ENCODE data around the gene KCNB1. TPM values are rescaled to one million over a fixed set of nuclear protein-coding genes. Genes with fewer than 3 reads are reported as not detected.

KCNB1 gene
- total RNA-seq, 2 experiments from 2014 or later, result not detected

- no peaks in the 10 kb centered on the region for H3K36me3 Mint-ChIP-seq (ENCODE audit: low read depth)
Measured at GRCh38 chr20:49388744-49389143, 93.7 kb downstream of the KCNB1 start.

GRCh38 chr20:49387581-49387939 is 94.9 kb downstream of the KCNB1 start:
- ATAC-seq, result no peak
- H3K9me3 Mint-ChIP-seq (ENCODE audit: insufficient read depth), result no peaks in the 10 kb centered on the region
- H3K27ac Mint-ChIP-seq, result no peak overlapping the region
- peaks cover 27% of the 10 kb centered on the region for H3K27me3 Mint-ChIP-seq (ENCODE audit: low read depth)
- ChIA-PET POLR2A (no interaction called here), CTCF (no interaction called here)
- no peak overlapping the region for H3K4me3 Mint-ChIP-seq
- H3K36me3 Mint-ChIP-seq (ENCODE audit: low read depth), result no peaks in the 10 kb centered on the region
- DNase-seq, result no peak
- no peaks in the 10 kb centered on the region for H3K4me1 Mint-ChIP-seq (ENCODE audit: low read depth)

More at GRCh38 chr20:49388744-49389143, 93.7 kb downstream of the KCNB1 start:
- ChIA-PET POLR2A (no interaction called here), CTCF (no interaction called here)
- Mint-ChIP-seq H3K9me3 (ENCODE audit: insufficient read depth) (no peaks in the 10 kb centered on the region), H3K4me1 (ENCODE audit: low read depth) (no peaks in the 10 kb centered on the region), H3K27me3 (ENCODE audit: low read depth) (peaks cover 29% of the 10 kb centered on the region), H3K4me3 (no peak overlapping the region), H3K27ac (no peak overlapping the region)
- DNase-seq (no peak), ATAC-seq (no peak)

- CTCF ChIA-PET, result no interaction called here
- no peak overlapping the region for H3K27ac Mint-ChIP-seq
- DNase-seq (no peak), ATAC-seq (no peak)
- H3K4me1 Mint-ChIP-seq (ENCODE audit: low read depth), result no peaks in the 10 kb centered on the region
- H3K4me3 Mint-ChIP-seq, result no peak overlapping the region
- POLR2A ChIA-PET, result no interaction called here
- no peaks in the 10 kb centered on the region for H3K9me3 Mint-ChIP-seq (ENCODE audit: insufficient read depth)
- H3K36me3 Mint-ChIP-seq (ENCODE audit: low read depth), result no peaks in the 10 kb centered on the region
- H3K27me3 Mint-ChIP-seq (ENCODE audit: low read depth), result peaks cover 27% of the 10 kb centered on the region
Measured at GRCh38 chr20:49386848-49387580, 95.5 kb downstream of the KCNB1 start.

GRCh38 chr20:49385465-49385864 is 97.0 kb downstream of the KCNB1 start:
- H3K36me3 Mint-ChIP-seq (ENCODE audit: low read depth), result no peaks in the 10 kb centered on the region
- H3K4me3 Mint-ChIP-seq, result no peak overlapping the region
- H3K9me3 Mint-ChIP-seq (ENCODE audit: insufficient read depth), result no peaks in the 10 kb centered on the region
- H3K27me3 Mint-ChIP-seq (ENCODE audit: low read depth), result peaks cover 23% of the 10 kb centered on the region
- ChIA-PET CTCF (interaction anchor here (1.0 to 2.8 kb wide), 6 partner anchors 9 to 99 kb away, joined by 3 to 16 read pairs (median 6); no protein-coding TSS in a partner anchor), POLR2A (no interaction called here)
- DNase-seq (peak; percentile 23), ATAC-seq (peak; percentile 59)
- no peak overlapping the region for H3K27ac Mint-ChIP-seq
- no peaks in the 10 kb centered on the region for H3K4me1 Mint-ChIP-seq (ENCODE audit: low read depth)

GRCh38 chr20:49384437-49385434 is 97.7 kb downstream of the KCNB1 start:
- Mint-ChIP-seq H3K27me3 (ENCODE audit: low read depth) (peaks cover 25% of the 10 kb centered on the region), H3K9me3 (ENCODE audit: insufficient read depth) (no peaks in the 10 kb centered on the region), H3K4me1 (ENCODE audit: low read depth) (no peaks in the 10 kb centered on the region), H3K4me3 (no peak overlapping the region), H3K36me3 (ENCODE audit: low read depth) (no peaks in the 10 kb centered on the region), H3K27ac (no peak overlapping the region)
- DNase-seq, result peak; percentile 77
- POLR2A ChIA-PET, result interaction anchor here (0.8 kb wide), 1 partner anchor 23 kb away, joined by 3 read pairs; no protein-coding TSS in a partner anchor
- CTCF ChIA-PET, result interaction anchor here (0.9 to 2.8 kb wide), 12 partner anchors 9 to 150 kb away, joined by 3 to 16 read pairs (median 4); no protein-coding TSS in a partner anchor
- ATAC-seq, result peak; percentile 76

- H3K4me1 Mint-ChIP-seq (ENCODE audit: low read depth), result no peaks in the 10 kb centered on the region
- no peak for DNase-seq
- no peak for ATAC-seq
- no peaks in the 10 kb centered on the region for H3K9me3 Mint-ChIP-seq (ENCODE audit: insufficient read depth)
- H3K27me3 Mint-ChIP-seq (ENCODE audit: low read depth), result peaks cover 12% of the 10 kb centered on the region
- POLR2A ChIA-PET, result no interaction called here
- H3K4me3 Mint-ChIP-seq, result no peak overlapping the region
- CTCF ChIA-PET, result interaction anchor here (1.0 to 1.8 kb wide), 2 partner anchors 47 to 102 kb away, joined by 4 read pairs; no protein-coding TSS in a partner anchor
- H3K27ac Mint-ChIP-seq, result no peak overlapping the region
- H3K36me3 Mint-ChIP-seq (ENCODE audit: low read depth), result no peaks in the 10 kb centered on the region
Measured at GRCh38 chr20:49381558-49382493, 100.6 kb downstream of the KCNB1 start.

- no peak overlapping the region for H3K4me3 Mint-ChIP-seq
- no peaks in the 10 kb centered on the region for H3K4me1 Mint-ChIP-seq (ENCODE audit: low read depth)
- H3K36me3 Mint-ChIP-seq (ENCODE audit: low read depth), result no peaks in the 10 kb centered on the region
- ATAC-seq (no peak), DNase-seq (no peak)
- H3K27me3 Mint-ChIP-seq (ENCODE audit: low read depth), result peaks cover 10% of the 10 kb centered on the region
- POLR2A ChIA-PET, result interaction anchor here (1.2 kb wide), 1 partner anchor 14 kb away, joined by 3 read pairs; no protein-coding TSS in a partner anchor
- no peaks in the 10 kb centered on the region for H3K9me3 Mint-ChIP-seq (ENCODE audit: insufficient read depth)
- CTCF ChIA-PET, result interaction anchor here (1.2 kb wide), 1 partner anchor 128 kb away, joined by 3 read pairs; no protein-coding TSS in a partner anchor
- H3K27ac Mint-ChIP-seq, result no peak overlapping the region
Measured at GRCh38 chr20:49380337-49380780, 102.1 kb downstream of the KCNB1 start.

GRCh38 chr20:49379338-49379737 is 103.1 kb downstream of the KCNB1 start:
- ATAC-seq (no peak), DNase-seq (no peak)
- ChIA-PET POLR2A (no interaction called here), CTCF (no interaction called here)
- Mint-ChIP-seq H3K36me3 (ENCODE audit: low read depth) (no peaks in the 10 kb centered on the region), H3K27me3 (ENCODE audit: low read depth) (peaks cover 10% of the 10 kb centered on the region), H3K9me3 (ENCODE audit: insufficient read depth) (no peaks in the 10 kb centered on the region), H3K4me1 (ENCODE audit: low read depth) (no peaks in the 10 kb centered on the region), H3K4me3 (no peak overlapping the region), H3K27ac (no peak overlapping the region)

- ChIA-PET POLR2A (no interaction called here), CTCF (no interaction called here)
- H3K9me3 Mint-ChIP-seq (ENCODE audit: insufficient read depth), result no peaks in the 10 kb centered on the region
- H3K27ac Mint-ChIP-seq, result no peak overlapping the region
- H3K4me3 Mint-ChIP-seq, result no peak overlapping the region
- no peaks in the 10 kb centered on the region for H3K36me3 Mint-ChIP-seq (ENCODE audit: low read depth)
- ATAC-seq (no peak), DNase-seq (no peak)
- H3K4me1 Mint-ChIP-seq (ENCODE audit: low read depth), result no peaks in the 10 kb centered on the region
- H3K27me3 Mint-ChIP-seq (ENCODE audit: low read depth), result peaks cover 10% of the 10 kb centered on the region
Measured at GRCh38 chr20:49377326-49377725, 105.1 kb downstream of the KCNB1 start.

- H3K4me1 Mint-ChIP-seq (ENCODE audit: low read depth), result no peaks in the 10 kb centered on the region
Measured at GRCh38 chr20:49375170-49375569, 107.3 kb downstream of the KCNB1 start.

GRCh38 chr20:49372095-49372734 is 110.3 kb downstream of the KCNB1 start:
- Mint-ChIP-seq H3K27ac (no peak overlapping the region), H3K27me3 (ENCODE audit: low read depth) (peaks cover 26% of the 10 kb centered on the region), H3K4me3 (no peak overlapping the region), H3K9me3 (ENCODE audit: insufficient read depth) (no peaks in the 10 kb centered on the region), H3K36me3 (ENCODE audit: low read depth) (no peaks in the 10 kb centered on the region), H3K4me1 (ENCODE audit: low read depth) (no peaks in the 10 kb centered on the region)
- ATAC-seq, result no peak
- DNase-seq, result no peak
- ChIA-PET POLR2A (no interaction called here), CTCF (no interaction called here)

More at GRCh38 chr20:49375170-49375569, 107.3 kb downstream of the KCNB1 start:
- no peak overlapping the region for H3K27ac Mint-ChIP-seq
- no peaks in the 10 kb centered on the region for H3K36me3 Mint-ChIP-seq (ENCODE audit: low read depth)
- H3K9me3 Mint-ChIP-seq (ENCODE audit: insufficient read depth), result no peaks in the 10 kb centered on the region
- no peak for DNase-seq
- ATAC-seq, result no peak
- POLR2A ChIA-PET, result no interaction called here
- peaks cover 19% of the 10 kb centered on the region for H3K27me3 Mint-ChIP-seq (ENCODE audit: low read depth)
- CTCF ChIA-PET, result interaction anchor here (2.8 kb wide), 1 partner anchor 9 kb away, joined by 15 read pairs; no protein-coding TSS in a partner anchor
- H3K4me3 Mint-ChIP-seq, result no peak overlapping the region

Data from activated CD8-positive, alpha-beta T cell treated with anti-CD3 and anti-CD28 coated beads, Interleukin-2, amount 10 ng/mL, durations not matched to agents 7 days and 5 days (primary cell).